Transverse colon (tissue), 4 donors: Measurements from ENCODE around the gene SSH3. TPM values are rescaled to one million over a fixed set of nuclear protein-coding genes. Genes with fewer than 3 reads are reported as not detected.

Source experiments
- DNase-seq: peaks from one replicate; pipeline ENCODE4 v3.0.0-alpha.2; 2019
- H3K27ac ChIP-seq, 4 donors: fragments of 200-600 bp; sonication (generic); 2 replicates each; pipeline ENCODE4 v1.5.1; 2016 to 2018; ENCODE audit warnings: inconsistent platforms in 4 of 4
- H3K27me3 ChIP-seq: fragments of 200-600 bp; sonication (generic); 2 replicates; pipeline ENCODE4 v1.5.1; 2017; ENCODE audit warnings: inconsistent platforms
- H3K36me3 ChIP-seq, 4 donors: fragments of 200-600 bp; sonication (generic); 2 replicates each; pipeline ENCODE4 v1.5.1; 2017 to 2019; ENCODE audit warnings: inconsistent platforms in 4 of 4
- H3K4me1 ChIP-seq, 4 donors: fragments of 200-600 bp; sonication (generic); 2 replicates each; pipeline ENCODE4 v1.5.1; 2017 to 2020; ENCODE audit warnings: inconsistent platforms in 4 of 4
- H3K4me3 ChIP-seq, 4 donors: fragments of 200-600 bp; sonication (generic); 1 replicate in 1 of 4; 2 replicates in 3 of 4; pipeline versions ENCODE4 v1.5.1 to v1.6.1; 2017 to 2019; ENCODE audit warnings: inconsistent platforms in 4 of 4
- H3K9me3 ChIP-seq, 2 donors: fragments of 200-600 bp; sonication (generic); 2 replicates each; pipeline ENCODE4 v1.5.1; 2017 to 2019; ENCODE audit warnings: inconsistent platforms in 2 of 2
- CTCF ChIP-seq, 5 experiments: fragments of 200-600 bp in 3 of 5; fragments of 450-650 bp in 2 of 5; sonication (generic) in 3 of 5; IDR thresholded peaks; 1 replicate in 2 of 5; 2 replicates in 3 of 5; pipeline ENCODE4 v1.5.1; 2016 to 2017; ENCODE audit warnings: antibody characterized with exemption in 5 of 5, inconsistent platforms in 3 of 5, mild to moderate bottlenecking in 2 of 5, moderate library complexity in 1 of 5
- EP300 ChIP-seq: sonication (generic); formaldehyde crosslinking; IDR thresholded peaks from one replicate; pipeline ENCODE4 v1.6.1; 2017; ENCODE audit warnings: antibody characterized with exemption, low read depth
- POLR2A ChIP-seq: fragments of 450-650 bp; IDR thresholded peaks from one replicate; pipeline ENCODE4 v1.6.1; 2016; ENCODE audit warnings: antibody characterized with exemption, mild to moderate bottlenecking, moderate library complexity
- POLR2AphosphoS5 ChIP-seq, 3 donors: sonication (generic); formaldehyde crosslinking; IDR thresholded peaks; one replicate each; pipeline ENCODE4 v1.6.1; 2016; ENCODE audit warnings: antibody characterized with exemption in 3 of 3
- WGBS, 2 donors: methylation state at CpG; one replicate each; pipeline ENCODE4 v1.1.5; 2018; ENCODE audit warnings: low coverage in 1 of 2; 5-methylcytosine and 5-hydroxymethylcytosine counted together
- in situ Hi-C, 4 donors: fragments of 200-750 bp; cut with MboI; loops; one replicate each; pipeline versions ENCODE4 v1.15.0 to v1.15.1; 2017; ENCODE audit warnings: low sequenced_read_pairs in 3 of 4, low pct_ligation_motif_present in 1 of 4, low pct_unique_long_range_greater_than_20kb in 1 of 4
- intact Hi-C: fragments of 100-400 bp; cut with DNase I; formaldehyde crosslinking; loops from one replicate; pipeline ENCODE4 v1.15.1; 2023; ENCODE audit warnings: low total_unique reads
- total RNA-seq, 4 donors: library from RNA; depleted of rRNA; stranded (reverse); fragments of >200 nt; gene quantifications; one replicate each; pipeline ENCODE4 v1.1.0, GENCODE V29; 2016

Gene SSH3
- total RNA-seq, 4 donors from 2014 or later: 73.0 to 174 (median 123) TPM

- Histone ChIP-seq H3K9me3 (no peaks in the 10 kb centered on the region), H3K4me1 (peaks cover 11 to 35% (median 28%) of the 10 kb centered on the region in 4 donors), H3K27ac (peak overlapping the region in 3 of 4 donors; percentile 30 to 74 (median 67)), H3K27me3 (no peaks in the 10 kb centered on the region), H3K36me3 (no peaks in the 10 kb centered on the region), H3K4me3 (no peak overlapping the region)
- intact Hi-C loops (no loop called here), in situ Hi-C loops (loop anchor here in 3 of 4 donors (5.0 to 25.0 kb wide), 3 partner anchors 50 to 125 kb away; partner anchors contain the start of gene RAD9A (in 1 of the 3))
- 51 to 83% methylated on average over 1 to 18 of the region's 18 CpGs for WGBS, 2 donors
- TF ChIP-seq POLR2A: no peak
- no peak for TF ChIP-seq CTCF (IDR thresholded peaks at IDR 0.05)
- no peak for TF ChIP-seq EP300
- TF ChIP-seq POLR2AphosphoS5 (IDR thresholded peaks at IDR 0.05): no peak
- peak; percentile 11 for DNase-seq
Measured at GRCh38 chr11:67261946-67262681, 41.2 kb upstream of the SSH3 start.

GRCh38 chr11:67262731-67263675 is 40.3 kb upstream of the SSH3 start:
- TF ChIP-seq POLR2A: peak; percentile 12
- peak; percentile 84 to 92 (median 85) for TF ChIP-seq CTCF (IDR thresholded peaks at IDR 0.05)
- peak in 2 of 3 donors; percentile 43 to 47 for TF ChIP-seq POLR2AphosphoS5 (IDR thresholded peaks at IDR 0.05)
- no peak for TF ChIP-seq EP300
- Histone ChIP-seq H3K4me1 (peaks cover 18 to 43% (median 35%) of the 10 kb centered on the region in 4 donors), H3K9me3 (no peaks in the 10 kb centered on the region), H3K36me3 (no peaks in the 10 kb centered on the region), H3K27ac (peak overlapping the region; percentile 59 to 76 (median 70)), H3K4me3 (no peak overlapping the region), H3K27me3 (no peaks in the 10 kb centered on the region)
- in situ Hi-C loops (loop anchor here in 3 of 4 donors (5.0 to 25.0 kb wide), 3 partner anchors 49 to 124 kb away; partner anchors contain the start of gene RAD9A (in 1 of the 3)), intact Hi-C loops (no loop called here)
- 48 to 67% methylated on average over 4 to 22 of the region's 22 CpGs for WGBS, 2 donors
- peak; percentile 90 for DNase-seq

GRCh38 chr11:67264260-67264659 is 39.1 kb upstream of the SSH3 start:
- intact Hi-C loops (no loop called here), in situ Hi-C loops (loop anchor here in 3 of 4 donors (5.0 to 25.0 kb wide), 3 partner anchors 48 to 123 kb away; partner anchors contain the start of gene RAD9A (in 1 of the 3))
- TF ChIP-seq EP300 (no peak), POLR2A (no peak), CTCF (IDR thresholded peaks at IDR 0.05) (no peak), POLR2AphosphoS5 (IDR thresholded peaks at IDR 0.05) (no peak)
- H3K27ac ChIP-seq: no peak overlapping the region
- H3K27me3 ChIP-seq: no peaks in the 10 kb centered on the region
- 95% methylated on average over 5 of the region's 5 CpGs; no CpG with 5 or more reads in 1 of the 2 donors for WGBS, 2 donors
- H3K9me3 ChIP-seq: no peaks in the 10 kb centered on the region
- H3K4me3 ChIP-seq: no peak overlapping the region
- H3K36me3 ChIP-seq: no peaks in the 10 kb centered on the region
- no peak for DNase-seq
- H3K4me1 ChIP-seq: peaks cover 30 to 56% (median 48%) of the 10 kb centered on the region in 4 donors
